ENCODE measurements around the gene MYO3B.

MYO3B gene

DNA sequence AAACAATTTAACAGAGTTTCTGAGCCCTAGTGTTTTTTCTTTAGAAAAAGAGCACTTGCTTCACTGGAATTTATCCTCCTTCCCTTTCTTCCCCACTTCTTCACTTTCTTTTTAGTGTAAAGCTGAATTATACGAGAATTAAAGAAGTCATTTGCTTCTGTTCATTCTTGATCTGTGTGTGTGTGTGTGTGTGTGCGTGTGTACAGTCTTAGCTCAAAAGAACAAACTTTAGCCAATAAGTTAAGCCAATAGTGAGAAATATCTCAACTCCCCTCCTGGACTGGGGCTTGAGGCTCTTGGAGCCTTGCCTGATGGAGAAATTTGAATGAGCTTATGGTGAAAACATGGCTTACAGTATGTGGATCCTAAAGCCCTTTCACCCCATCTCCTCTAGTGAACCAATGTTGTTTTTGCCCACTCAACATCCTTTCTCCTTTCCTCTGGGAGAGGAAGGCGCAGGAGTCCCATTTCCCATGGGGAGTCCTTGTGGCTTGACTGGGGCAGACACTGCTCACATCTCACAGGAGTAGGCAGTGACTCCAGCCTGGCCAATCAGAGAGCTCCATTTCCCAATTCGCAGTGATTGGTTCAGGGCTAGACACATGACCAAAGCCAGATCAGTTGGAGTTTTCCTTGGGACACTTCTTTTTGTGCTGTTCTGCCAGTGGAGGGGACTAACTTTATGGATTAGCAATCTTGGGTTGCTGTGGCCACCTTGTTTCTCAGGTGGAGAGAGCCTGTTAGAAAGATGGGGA, 16.3 kb upstream of the MYO3B start:
- DNase-seq (ENCODE audit: low read depth) = no peak

DNA sequence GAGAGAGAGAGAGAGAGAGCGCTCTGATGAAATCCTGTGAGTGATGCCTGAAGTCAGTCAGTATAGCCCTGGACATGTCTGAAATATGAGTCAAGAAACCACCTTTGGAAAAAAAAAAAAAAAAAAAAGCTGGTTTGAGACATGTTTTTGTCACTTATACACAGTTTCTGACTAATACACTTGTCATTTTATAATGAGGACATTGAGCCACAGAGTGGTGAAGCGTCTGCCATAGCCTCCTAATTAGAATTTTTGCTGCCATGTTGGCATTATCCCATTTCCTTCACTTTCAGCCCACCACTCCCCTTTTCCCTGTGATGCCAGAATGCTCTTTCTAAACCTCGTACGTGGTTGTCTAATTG, 15.7 kb upstream of the MYO3B start:
- DNase-seq (ENCODE audit: low read depth) = no peak

DNA sequence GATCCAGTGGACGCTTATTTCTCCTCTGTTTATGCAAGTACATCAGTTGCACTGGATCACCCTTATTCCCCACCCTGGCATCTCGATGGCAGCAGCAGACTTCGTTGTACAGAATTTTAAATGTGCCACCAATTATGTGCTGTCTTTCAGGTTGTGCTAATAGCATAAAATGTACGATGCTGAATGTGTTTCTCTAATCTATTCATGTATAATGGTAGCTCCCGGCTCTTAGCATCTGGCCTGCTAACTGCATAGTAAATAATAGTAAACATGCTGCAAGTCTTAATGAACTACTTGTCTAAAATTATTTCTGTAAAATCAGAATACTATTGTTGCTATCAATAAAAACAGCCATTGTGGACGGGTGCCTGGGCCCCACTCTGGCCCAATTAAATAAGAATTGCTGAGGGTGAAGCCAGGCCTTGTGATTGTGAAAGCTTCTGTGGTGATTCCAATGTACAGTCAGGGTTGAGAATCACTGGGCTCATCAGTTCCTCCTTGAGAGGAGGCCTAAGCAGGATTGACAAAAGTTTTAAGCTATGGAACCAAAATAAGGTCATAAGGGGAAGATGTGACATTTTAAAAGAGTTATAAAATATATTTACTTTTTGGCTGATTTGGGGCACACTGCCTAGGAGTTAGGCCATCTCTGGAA, 14.4 kb upstream of the MYO3B start:
- no peak for DNase-seq (ENCODE audit: low read depth)

DNA sequence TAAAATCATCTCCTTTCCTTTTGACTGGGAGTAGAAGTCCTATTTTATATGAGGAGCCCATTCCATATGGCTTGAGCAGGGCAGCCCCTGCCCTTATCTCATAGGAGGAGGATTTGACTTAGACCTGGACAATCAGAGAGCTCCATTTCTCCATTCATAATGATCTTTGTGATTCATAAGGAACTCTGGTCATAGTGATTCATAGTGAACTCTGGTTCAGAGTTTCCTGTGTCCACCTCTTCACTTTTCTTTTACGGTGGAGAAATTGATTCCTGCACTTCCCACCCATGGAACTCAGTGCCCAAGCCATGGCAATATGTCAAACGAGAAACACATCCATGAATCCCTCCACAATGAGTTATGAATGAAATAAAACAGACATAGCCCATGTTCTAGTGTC, 12.8 kb upstream of the MYO3B start:
- no peak for DNase-seq (ENCODE audit: low read depth)

DNA sequence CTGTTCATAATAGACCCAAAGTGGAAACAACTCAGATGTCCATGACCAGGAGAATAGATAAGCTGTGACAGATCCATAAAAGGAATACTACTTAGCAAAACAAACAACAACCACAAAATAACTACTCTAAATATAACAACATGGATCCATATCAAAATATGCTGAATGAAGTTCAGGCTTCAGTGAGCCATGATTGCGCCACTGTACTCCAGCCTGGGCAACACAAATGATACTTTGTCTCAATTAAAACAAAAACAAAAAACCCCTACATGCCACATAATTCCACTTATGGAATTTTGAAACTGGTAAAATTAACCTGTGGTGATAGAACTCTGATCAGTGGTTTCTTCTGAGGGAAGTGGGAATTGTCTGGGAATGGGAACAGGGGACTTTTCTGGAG, 11.2 kb upstream of the MYO3B start:
- no peak for DNase-seq (ENCODE audit: low read depth)

DNA sequence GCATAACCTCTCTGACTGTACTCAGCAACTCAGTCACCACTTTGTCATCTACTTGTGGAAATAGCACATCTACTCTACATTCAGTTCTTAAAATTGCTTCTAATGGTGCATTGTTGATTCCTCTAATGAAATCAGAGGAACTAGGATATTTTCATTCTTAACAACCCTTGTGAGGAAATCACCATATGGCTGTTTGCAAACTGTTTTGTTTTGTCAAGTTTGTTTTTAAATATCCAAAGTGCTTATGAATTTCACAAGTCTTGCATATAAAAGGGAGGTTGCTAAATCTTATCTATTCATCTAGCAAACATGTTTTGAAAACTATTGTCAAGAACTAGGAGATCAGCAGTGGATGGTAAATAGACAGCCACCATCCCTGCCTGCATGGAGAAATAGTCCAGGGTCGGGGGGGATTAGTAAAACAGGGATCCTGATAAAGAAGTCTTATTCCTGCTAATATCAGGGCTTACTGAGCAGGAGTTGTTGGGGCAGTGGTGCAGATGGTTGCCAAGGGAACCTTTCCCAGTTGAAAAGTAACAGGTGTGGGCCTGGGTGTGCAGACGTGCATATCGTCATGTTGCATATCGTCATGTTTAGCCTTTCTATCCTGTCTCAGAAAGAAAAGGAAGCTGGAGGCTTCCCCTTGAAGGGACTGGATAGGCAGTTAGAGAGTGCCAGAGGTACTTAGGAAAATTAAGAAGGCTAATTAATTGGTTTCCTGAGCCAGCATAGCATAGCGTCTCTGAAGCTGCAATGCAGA, 7.5 kb upstream of the MYO3B start:
- no peak for DNase-seq (ENCODE audit: low read depth)

DNA sequence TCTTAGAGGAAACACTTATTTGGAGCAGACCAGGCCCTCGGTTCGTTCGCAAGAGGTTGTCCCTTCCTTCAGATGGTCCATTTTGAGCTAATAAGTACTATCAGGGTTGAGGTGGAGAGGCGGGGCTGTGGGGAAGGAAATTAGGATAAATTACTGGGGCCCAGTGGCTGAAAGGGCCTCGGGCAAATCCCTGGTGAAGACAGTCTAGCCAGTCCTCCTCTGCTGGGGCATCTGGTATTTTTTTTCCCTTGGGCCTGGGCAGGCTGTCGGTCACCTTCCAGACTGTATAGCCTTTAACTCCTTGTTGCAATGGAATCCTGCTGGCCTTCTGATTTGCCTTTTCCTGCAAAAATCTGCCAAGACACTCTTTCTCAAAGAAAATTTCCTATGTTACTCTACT, 1.7 kb upstream of the MYO3B start:
- DNase-seq (ENCODE audit: low read depth) = no peak

DNA sequence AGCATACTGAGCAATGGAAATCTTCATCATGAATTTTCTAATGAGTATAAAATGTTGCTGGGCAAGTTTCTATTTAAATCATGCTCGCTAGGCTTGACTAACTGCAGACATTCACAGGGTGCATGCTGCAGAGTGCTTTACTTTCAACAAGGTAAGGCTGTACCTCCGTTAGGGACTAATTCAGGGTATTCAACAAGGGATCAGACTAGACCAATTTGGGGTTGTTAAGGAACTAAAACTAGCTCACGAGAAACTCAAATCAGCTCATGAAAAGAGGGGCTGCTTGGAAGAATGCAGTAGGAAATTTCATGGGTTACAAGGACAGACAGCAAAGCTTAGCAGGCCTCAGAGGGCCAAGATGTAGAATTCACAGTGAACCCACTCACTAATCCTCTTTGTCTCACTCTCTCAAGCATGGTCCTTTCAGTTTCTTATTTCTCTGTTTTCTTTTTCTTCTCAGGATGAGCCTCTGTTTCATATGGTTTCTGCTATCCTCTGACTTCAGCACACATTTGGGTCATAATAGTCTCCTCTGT, 2.2 kb downstream of the MYO3B start:
- DNase-seq (ENCODE audit: low read depth) = no peak

DNA sequence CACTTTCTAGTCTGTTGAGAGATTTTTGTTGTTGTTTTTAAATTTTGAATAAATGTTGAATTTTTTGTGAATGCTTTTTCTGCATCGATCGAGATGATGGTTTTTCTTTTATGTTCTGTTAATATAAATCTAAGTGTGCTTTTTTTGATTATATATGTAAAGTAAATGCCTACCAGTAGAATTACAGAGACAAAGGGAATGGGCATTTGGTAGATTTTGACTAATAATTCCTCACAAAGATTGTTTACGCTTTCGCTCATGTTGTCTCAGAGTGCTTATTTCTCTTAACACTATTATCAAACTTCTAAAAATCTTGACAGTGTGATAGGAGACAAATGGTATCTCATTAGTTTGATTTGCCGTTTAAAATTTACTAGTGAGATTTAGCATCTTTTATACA, 3.7 kb downstream of the MYO3B start:
- DNase-seq (ENCODE audit: low read depth) = no peak

DNA sequence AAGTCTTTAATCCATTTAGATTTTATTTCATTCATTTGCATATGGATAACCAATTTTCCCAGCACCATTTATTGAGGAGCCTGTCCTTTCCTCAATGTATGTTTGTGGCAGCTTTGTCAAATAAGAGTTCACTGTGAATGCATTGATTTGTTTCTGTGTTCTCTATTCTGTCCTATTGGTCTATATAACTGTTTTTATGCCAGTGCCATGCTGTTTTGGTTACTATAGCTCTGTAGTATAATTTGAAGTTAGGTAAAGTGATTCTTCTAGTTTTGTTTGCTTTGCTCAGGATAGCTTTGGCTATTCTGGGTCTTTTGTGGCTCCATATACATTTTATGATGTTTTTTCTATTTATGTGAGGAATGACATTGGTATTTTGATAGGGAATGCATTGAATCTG, 7.4 kb downstream of the MYO3B start:
- DNase-seq (ENCODE audit: low read depth) = no peak

DNA sequence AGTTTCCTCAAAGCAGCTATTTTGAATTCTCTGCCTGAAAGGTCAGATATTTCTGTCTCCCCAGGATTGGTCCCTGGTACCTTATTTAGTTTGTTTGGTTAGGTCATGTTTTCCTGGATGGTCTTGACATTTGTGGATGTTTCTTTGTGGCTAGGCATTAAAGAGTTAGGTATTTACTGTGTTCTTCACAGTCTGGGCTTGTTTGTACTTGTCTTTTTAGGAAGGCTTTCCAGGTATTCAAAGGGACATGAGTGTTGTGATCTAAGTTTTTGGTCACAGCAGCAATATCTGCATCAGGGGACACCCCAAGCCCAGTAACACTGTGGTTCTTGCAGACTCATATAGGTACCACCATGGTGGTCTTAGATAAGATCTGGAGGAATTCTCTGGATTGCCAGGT, 11.8 kb downstream of the MYO3B start:
- no peak for DNase-seq (ENCODE audit: low read depth)

DNA sequence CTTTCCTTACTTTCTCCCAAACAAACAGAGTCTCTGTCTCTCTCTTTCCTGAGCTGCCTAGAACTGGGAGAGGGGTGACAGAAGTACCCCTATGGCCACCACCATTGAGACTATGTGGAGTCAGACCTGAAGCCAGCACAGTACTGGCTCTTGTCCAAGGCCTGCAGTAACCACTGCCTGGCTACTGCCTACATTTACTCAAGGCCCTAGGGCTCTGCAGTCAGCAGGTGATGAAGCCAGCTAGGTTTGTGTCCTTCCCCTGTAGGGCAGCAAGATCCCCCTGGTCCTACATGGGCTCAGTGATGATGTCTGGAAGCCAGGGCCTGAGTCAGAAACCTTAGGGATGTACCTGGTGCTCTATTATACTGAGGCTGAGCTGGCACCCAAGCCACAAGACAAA, 12.2 kb downstream of the MYO3B start:
- no peak for DNase-seq (ENCODE audit: low read depth)

DNA sequence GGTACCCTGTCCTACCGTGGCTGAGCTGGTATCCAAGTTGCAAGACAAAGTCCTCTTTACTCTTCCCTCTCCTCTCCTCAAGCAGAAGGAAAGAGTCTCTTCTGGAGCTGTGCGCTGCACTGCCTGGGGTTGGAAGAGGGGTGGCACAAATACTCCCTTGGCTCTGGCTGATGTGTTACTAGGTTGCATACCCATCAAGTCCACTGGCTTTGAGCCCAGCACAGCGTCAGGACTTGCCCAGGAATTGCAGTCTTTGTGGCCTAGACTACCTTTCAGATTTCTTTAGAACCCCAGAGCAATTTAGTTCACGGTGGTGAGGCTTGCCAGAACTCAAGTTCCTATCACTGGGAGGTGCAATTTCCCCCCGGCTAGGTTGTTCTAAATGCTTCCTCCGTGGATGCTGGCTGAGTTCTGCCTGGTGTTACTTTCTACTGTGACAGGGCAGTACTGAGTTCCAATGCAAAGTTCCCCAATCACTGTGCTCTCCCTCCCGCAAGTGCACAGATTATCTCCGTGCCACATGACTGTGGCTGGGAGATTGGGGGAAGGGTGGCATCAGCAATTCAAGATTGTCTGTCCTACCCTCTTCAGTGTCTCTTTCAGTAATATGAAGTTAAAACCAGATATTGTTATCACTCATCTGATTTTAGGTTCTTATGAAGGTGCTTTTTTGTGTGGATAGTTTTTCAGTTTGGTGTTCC, 13.4 kb downstream of the MYO3B start:
- DNase-seq (ENCODE audit: low read depth) = no peak

DNA sequence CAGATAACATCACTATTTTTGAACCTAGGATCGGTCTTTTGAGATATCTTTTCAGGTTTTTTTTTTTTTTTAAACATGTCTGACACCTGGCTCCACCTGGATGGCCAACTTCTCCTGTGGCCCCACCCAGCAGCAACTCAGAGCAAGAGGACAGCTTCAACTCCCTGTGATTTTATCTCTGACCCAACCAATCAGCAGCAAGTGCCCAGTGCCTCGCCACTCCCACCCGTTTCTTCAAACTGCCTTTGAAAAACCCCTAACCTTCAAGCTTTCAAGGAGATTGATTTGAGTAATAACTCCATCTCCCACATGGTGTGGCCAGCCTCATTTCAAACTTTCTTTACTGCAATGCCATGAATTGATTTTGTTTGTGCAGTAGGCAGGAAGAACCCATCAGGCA, 19.0 kb downstream of the MYO3B start:
- DNase-seq (ENCODE audit: low read depth) = no peak

DNA sequence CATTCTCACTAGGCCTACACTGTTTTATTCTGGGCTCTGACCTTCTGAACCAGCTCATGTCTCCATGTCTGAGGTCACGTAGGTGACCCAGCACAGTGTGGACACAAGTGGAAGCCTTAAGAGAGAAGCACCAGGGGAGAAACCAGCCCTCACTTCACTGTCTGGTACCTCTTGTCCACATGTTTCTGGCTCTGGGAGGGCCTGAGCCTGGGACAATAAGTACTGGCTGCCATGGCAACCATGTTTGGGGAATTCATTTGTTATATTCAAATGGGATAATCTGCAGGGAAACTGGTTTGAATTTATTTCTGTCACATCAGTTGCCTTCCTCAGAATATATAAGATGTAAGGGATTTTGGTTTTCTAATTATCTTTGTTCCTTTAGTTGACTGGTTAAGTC, 23.3 kb downstream of the MYO3B start:
- DNase-seq (ENCODE audit: low read depth) = no peak

DNA sequence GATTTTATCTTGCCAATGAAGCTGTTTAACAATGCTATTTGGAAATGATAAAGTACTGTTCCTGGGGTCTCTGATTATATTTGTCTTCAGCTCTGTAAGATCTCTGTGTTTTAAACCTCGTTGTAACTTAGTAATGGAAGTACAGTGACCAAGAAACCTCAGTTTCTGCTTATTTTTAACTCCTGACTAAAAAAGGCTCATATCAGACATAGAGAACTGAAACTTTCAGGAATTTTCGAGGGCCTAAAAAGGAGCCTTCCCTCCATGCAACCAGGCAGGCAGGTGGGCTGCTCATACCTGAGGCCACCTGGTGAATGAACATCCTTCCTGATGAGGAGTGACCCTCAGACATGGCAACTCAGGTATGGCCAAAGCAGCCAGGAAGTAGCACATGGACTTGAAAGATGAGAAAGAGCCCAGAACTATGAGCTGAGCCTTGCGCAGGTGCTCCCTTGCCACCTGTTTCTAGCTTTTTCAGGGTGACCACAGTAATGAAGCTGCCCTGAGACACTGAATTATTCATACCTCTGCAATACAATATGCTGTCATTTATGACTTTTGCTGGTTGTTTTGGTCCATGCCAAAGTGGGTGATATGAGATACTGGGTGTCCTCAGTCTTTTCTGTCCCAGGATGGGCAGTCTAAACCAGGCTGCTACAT, 23.9 kb downstream of the MYO3B start:
- DNase-seq (ENCODE audit: low read depth) = no peak

DNA sequence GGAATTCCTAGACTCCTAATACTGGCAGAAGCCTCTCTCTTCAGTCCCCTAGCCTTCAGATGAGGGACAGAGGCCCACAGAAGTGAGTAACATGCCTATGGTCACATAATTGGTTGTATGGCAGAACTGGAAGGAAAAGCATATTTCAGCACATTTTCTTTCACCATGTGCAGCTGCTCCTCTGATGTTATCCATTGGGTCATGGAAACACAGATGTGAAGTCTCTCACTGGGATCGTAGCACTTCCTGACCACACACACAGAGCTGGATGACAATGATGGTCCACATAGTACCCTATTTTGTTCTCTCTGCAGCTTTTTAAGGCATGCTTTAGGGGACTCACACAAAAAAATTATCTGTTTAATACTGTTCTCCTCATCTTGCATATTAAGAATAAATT, 24.5 kb downstream of the MYO3B start:
- DNase-seq (ENCODE audit: low read depth) = no peak

DNA sequence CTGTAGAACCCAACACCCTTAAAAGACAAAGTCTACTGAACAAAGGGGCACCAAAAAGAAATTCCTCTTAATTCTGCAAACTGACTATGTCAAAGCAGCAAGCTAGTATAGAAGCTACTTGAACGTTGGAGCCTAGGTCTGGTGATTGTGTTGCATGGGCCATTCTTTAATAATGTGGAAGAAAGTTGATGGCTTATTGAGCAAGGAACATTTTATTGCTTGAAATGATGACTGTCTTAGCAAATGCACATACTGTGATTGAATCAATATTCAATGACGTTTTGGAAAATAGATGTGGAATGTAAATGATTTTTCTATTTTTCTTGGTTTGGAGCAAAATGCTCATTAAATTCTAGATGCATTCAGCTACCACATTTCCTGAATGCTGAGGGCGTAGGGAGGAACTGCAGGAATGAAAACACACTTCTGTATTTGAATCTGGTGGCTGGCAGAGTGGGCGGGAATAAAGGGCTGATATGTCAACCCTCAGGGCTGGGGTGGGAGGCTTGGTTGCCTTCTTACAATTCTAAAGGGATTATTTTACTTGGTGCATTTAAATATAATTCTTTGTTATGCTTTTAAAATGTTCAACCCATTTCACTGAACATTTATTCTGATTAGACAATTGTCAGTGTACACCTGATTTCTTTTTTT, 26.5 kb downstream of the MYO3B start:
- DNase-seq (ENCODE audit: low read depth) = no peak

DNA sequence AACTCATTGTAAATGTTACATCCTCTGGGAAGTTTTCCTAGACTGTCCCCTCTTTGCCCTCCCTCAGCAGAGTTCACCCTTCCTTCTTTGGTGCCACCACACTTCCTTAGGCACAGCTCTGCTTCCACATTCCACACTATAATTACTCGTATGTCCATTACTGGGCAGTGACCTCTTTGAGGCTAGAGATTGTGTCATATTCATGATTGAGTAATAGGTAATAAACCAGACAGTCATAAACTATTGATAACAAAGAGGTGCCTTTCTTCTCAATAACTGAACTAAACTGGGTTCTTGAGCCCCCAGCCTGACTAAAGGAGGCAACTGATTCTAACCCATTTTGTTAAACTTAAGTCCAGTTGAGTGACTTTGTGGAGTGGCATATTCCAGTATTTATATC, 28.3 kb downstream of the MYO3B start:
- no peak for DNase-seq (ENCODE audit: low read depth)

DNA sequence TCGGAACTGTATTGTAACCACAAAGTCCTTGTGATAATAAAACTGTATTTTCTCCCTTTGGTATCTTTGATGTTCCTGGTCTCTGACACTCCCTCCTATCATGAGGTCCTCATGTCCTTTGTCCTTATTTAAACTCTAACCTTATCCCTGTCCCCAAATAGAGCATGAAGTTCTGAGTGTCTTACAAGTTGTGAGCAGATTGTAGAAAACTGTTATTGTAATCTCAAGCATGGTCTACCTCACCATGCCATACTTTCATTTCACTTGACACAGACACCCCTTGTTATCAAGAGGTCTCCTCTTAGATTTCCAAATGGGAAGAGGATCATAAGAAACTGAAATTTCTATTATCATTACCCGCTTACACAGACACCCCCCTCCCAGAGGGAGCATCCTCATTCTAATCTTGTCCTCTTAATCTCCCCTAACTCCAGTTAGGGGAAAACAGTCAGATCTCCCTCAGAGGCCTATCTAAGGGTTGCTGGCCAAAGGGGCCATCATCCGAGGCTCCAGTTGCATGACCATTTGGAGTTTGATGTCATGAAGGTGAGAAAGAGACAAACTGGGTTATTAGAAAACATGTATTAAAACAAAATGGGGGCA, 29.0 kb downstream of the MYO3B start:
- no peak for DNase-seq (ENCODE audit: low read depth)

DNA sequence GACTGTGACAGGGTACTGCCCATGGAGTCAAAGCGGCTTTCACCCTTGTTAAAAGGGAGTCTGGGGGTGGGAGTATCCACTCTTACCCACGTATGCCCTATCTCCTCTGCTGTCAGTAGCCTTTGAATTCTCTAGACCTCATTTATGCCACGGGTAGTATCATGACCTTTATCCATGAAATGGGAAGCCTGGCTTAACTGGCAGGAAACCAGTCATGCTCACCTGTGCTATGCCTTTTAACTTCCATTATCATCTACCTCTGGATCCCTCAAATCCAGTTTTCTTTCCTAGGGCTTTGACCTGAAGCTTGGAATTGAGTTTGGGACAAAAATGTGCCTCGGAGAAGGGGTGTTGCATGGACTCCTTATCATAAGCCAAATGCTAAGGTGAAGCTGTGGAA, 30.0 kb downstream of the MYO3B start:
- no peak for DNase-seq (ENCODE audit: low read depth)
